Measurements from ENCODE around the gene SRD5A3. TPM values are rescaled to one million over a fixed set of nuclear protein-coding genes. Genes with fewer than 3 reads are reported as not detected.

SRD5A3 gene
- total RNA-seq, 1 donor from 2014 or later, result 12.1 TPM

- no peak for DNase-seq (ENCODE audit: low spot score)
- no peak for ATAC-seq
Observed at GRCh38 chr4:55372259-55372658, 26.2 kb downstream of the SRD5A3 start.

- no peak for DNase-seq (ENCODE audit: low spot score)
- ATAC-seq, result no peak
Observed at GRCh38 chr4:55373461-55373860, 27.4 kb downstream of the SRD5A3 start.

- ATAC-seq, result no peak
- DNase-seq (ENCODE audit: low spot score), result no peak
Observed at GRCh38 chr4:55376698-55377097, 30.7 kb downstream of the SRD5A3 start.

- DNase-seq (ENCODE audit: low spot score) (no peak), ATAC-seq (no peak)
Observed at GRCh38 chr4:55378617-55379467, 32.8 kb downstream of the SRD5A3 start.

- DNase-seq (ENCODE audit: low spot score), result no peak
Observed at GRCh38 chr4:55380576-55380975, 34.5 kb downstream of the SRD5A3 start.

GRCh38 chr4:55381502-55381901 lies 35.5 kb downstream of the SRD5A3 start:
- ATAC-seq (no peak), DNase-seq (ENCODE audit: low spot score) (no peak)

More at GRCh38 chr4:55380576-55380975, 34.5 kb downstream of the SRD5A3 start:
- no peak for ATAC-seq

- ATAC-seq, result no peak
- DNase-seq (ENCODE audit: low spot score), result no peak
Observed at GRCh38 chr4:55382488-55383003, 36.5 kb downstream of the SRD5A3 start.

GRCh38 chr4:55385201-55385649 lies 39.2 kb downstream of the SRD5A3 start:
- no peak for DNase-seq (ENCODE audit: low spot score)
- ATAC-seq, result no peak

- no peak for ATAC-seq
Observed at GRCh38 chr4:55386073-55386472, 40.0 kb downstream of the SRD5A3 start.

GRCh38 chr4:55386840-55387239 lies 40.8 kb downstream of the SRD5A3 start:
- DNase-seq (ENCODE audit: low spot score), result no peak
- ATAC-seq, result no peak

More at GRCh38 chr4:55386073-55386472, 40.0 kb downstream of the SRD5A3 start:
- no peak for DNase-seq (ENCODE audit: low spot score)

GRCh38 chr4:55393461-55394320 lies 47.6 kb downstream of the SRD5A3 start:
- DNase-seq (ENCODE audit: low spot score) (no peak), ATAC-seq (no peak)

GRCh38 chr4:55395218-55395528 lies 49.1 kb downstream of the SRD5A3 start:
- no peak for DNase-seq (ENCODE audit: low spot score)

GRCh38 chr4:55395529-55396307 lies 49.7 kb downstream of the SRD5A3 start, which contains the start of gene TMEM165:
TMEM165 (plus strand) TSS chr4:55395957; CDS start chr4:55396190, 233 bp downstream.
- ATAC-seq, result peak; percentile 98

More at GRCh38 chr4:55395218-55395528, 49.1 kb downstream of the SRD5A3 start:
- ATAC-seq, result no peak

GRCh38 chr4:55396308-55397125 lies 50.5 kb downstream of the SRD5A3 start:
- ATAC-seq (peak; percentile 72), DNase-seq (ENCODE audit: low spot score) (peak; percentile 60)

More at GRCh38 chr4:55395529-55396307, 49.7 kb downstream of the SRD5A3 start, which contains the start of gene TMEM165:
- peak; percentile 96 for DNase-seq (ENCODE audit: low spot score)

GRCh38 chr4:55397126-55397436 lies 51.0 kb downstream of the SRD5A3 start:
- no peak for ATAC-seq
- DNase-seq (ENCODE audit: low spot score), result no peak

GRCh38 chr4:55397520-55398321 lies 51.7 kb downstream of the SRD5A3 start:
- ATAC-seq (no peak), DNase-seq (ENCODE audit: low spot score) (no peak)

GRCh38 chr4:55398461-55398860 lies 52.4 kb downstream of the SRD5A3 start:
- ATAC-seq, result no peak

GRCh38 chr4:55398966-55399365 lies 52.9 kb downstream of the SRD5A3 start:
- no peak for DNase-seq (ENCODE audit: low spot score)
- no peak for ATAC-seq

More at GRCh38 chr4:55398461-55398860, 52.4 kb downstream of the SRD5A3 start:
- DNase-seq (ENCODE audit: low spot score), result no peak

- DNase-seq (ENCODE audit: low spot score) (no peak), ATAC-seq (no peak)
Observed at GRCh38 chr4:55399581-55399980, 53.5 kb downstream of the SRD5A3 start.

All from left lobe of liver (tissue), 2 donors.